DND-41 (cell line): ENCODE measurements around the gene CCND1.

Experiments used
- ATAC-seq: fragments of 200-7000 bp; cut with Tn5 transposase; 3 replicates; pipeline ENCODE4 v1.9.1; 2021; ENCODE audit warnings: low read depth; ENCODE audit not compliant: insufficient read depth
- DNase-seq: peaks from one replicate; pipeline ENCODE4 v3.0.0-alpha.2; 2020
- H2AFZ ChIP-seq: 2 replicates; pipeline ENCODE4 v1.6.0; 2012; ENCODE audit warnings: low read depth, low read length
- H3K27ac ChIP-seq: 2 replicates; pipeline ENCODE4 v1.5.1; 2012; ENCODE audit warnings: low read length, inconsistent platforms
- H3K27me3 ChIP-seq: fragments of 200-600 bp; sonication (generic); 2 replicates; pipeline ENCODE4 v1.6.0; 2012; ENCODE audit warnings: low read length, mild to moderate bottlenecking, inconsistent platforms; ENCODE audit not compliant: insufficient read depth, poor library complexity
- H3K36me3 ChIP-seq: 2 replicates; pipeline ENCODE4 v1.5.1; 2012; ENCODE audit warnings: low read length, inconsistent platforms; ENCODE audit not compliant: insufficient read depth
- H3K4me1 ChIP-seq: 2 replicates; pipeline ENCODE4 v1.5.1; 2012; ENCODE audit warnings: mild to moderate bottlenecking, low read length; ENCODE audit not compliant: insufficient read depth
- H3K4me2 ChIP-seq: 2 replicates; pipeline ENCODE4 v1.6.0; 2012; ENCODE audit warnings: mild to moderate bottlenecking, moderate library complexity, low read length, inconsistent platforms; ENCODE audit not compliant: insufficient read depth
- H3K4me3 ChIP-seq, 2 experiments: fragments of 200-600 bp in 1 of 2; shearing (Covaris generic) in 1 of 2; 2 replicates each; pipeline ENCODE4 v1.5.1; 2012 to 2016; ENCODE audit warnings: inconsistent platforms in 2 of 2, low read length in 2 of 2, mild to moderate bottlenecking in 2 of 2, low read depth in 1 of 2, moderate library complexity in 1 of 2
- H3K79me2 ChIP-seq: 2 replicates; pipeline ENCODE4 v1.6.0; 2012; ENCODE audit warnings: low read length, inconsistent platforms; ENCODE audit not compliant: insufficient read depth
- H3K9ac ChIP-seq: 2 replicates; pipeline ENCODE4 v1.6.0; 2012; ENCODE audit warnings: low read depth, mild to moderate bottlenecking, inconsistent platforms, low read length, moderate library complexity
- H3K9me3 ChIP-seq: 2 replicates; pipeline ENCODE4 v1.5.1; 2012; ENCODE audit warnings: low read length, moderate library complexity, mild to moderate bottlenecking, inconsistent platforms; ENCODE audit not compliant: insufficient read depth, severe bottlenecking
- H4K20me1 ChIP-seq: 2 replicates; pipeline ENCODE4 v1.6.0; 2012; ENCODE audit warnings: low read length; ENCODE audit not compliant: insufficient read depth
- CTCF ChIP-seq: IDR thresholded peaks from 2 replicates; pipeline ENCODE4 v1.5.1; 2012; ENCODE audit warnings: borderline replicate concordance, low read length, moderate library complexity, mild to moderate bottlenecking; ENCODE audit not compliant: poor library complexity, severe bottlenecking; ENCODE audit errors: extremely low read depth
- EZH2 ChIP-seq: IDR thresholded peaks from 3 replicates; pipeline ENCODE4 v1.6.1; 2012; ENCODE audit warnings: borderline replicate concordance, low read depth, mild to moderate bottlenecking, moderate library complexity, low read length, inconsistent platforms; ENCODE audit not compliant: severe bottlenecking

CCND1 gene

GRCh38 chr11:69625476-69625875, 15.5 kb upstream of the CCND1 start:
- no peak overlapping the region for H3K9ac ChIP-seq
- H4K20me1 ChIP-seq: no peaks in the 10 kb centered on the region
- TF ChIP-seq EZH2 (no peak), CTCF (no peak)
- no peak overlapping the region for H3K4me2 ChIP-seq
- H3K79me2 ChIP-seq: no peaks in the 10 kb centered on the region
- DNase-seq: no peak
- H2AFZ ChIP-seq: no peak overlapping the region
- no peaks in the 10 kb centered on the region for H3K36me3 ChIP-seq
- H3K27me3 ChIP-seq: no peaks in the 10 kb centered on the region
- H3K9me3 ChIP-seq: no peaks in the 10 kb centered on the region
- ATAC-seq: no peak
- no peak overlapping the region for H3K27ac ChIP-seq
- no peaks in the 10 kb centered on the region for H3K4me1 ChIP-seq
- no peak overlapping the region for H3K4me3 ChIP-seq

GRCh38 chr11:69627551-69627950, 13.4 kb upstream of the CCND1 start:
- H3K27ac ChIP-seq: no peak overlapping the region
- no peaks in the 10 kb centered on the region for H3K27me3 ChIP-seq
- no peaks in the 10 kb centered on the region for H3K36me3 ChIP-seq
- TF ChIP-seq EZH2 (no peak), CTCF (no peak)
- DNase-seq: no peak
- H2AFZ ChIP-seq: no peak overlapping the region
- H4K20me1 ChIP-seq: no peaks in the 10 kb centered on the region
- H3K9ac ChIP-seq: no peak overlapping the region
- H3K9me3 ChIP-seq: no peaks in the 10 kb centered on the region
- H3K4me3 ChIP-seq: no peak overlapping the region
- no peaks in the 10 kb centered on the region for H3K4me1 ChIP-seq
- no peak overlapping the region for H3K4me2 ChIP-seq
- no peak for ATAC-seq
- H3K79me2 ChIP-seq: no peaks in the 10 kb centered on the region

GRCh38 chr11:69630017-69630416, 10.9 kb upstream of the CCND1 start:
- Histone ChIP-seq H3K36me3 (no peaks in the 10 kb centered on the region), H3K27ac (no peak overlapping the region), H4K20me1 (no peaks in the 10 kb centered on the region), H3K79me2 (no peaks in the 10 kb centered on the region), H3K4me3 (no peak overlapping the region), H3K4me2 (no peak overlapping the region), H2AFZ (no peak overlapping the region), H3K9ac (no peak overlapping the region), H3K9me3 (no peaks in the 10 kb centered on the region), H3K4me1 (no peaks in the 10 kb centered on the region), H3K27me3 (no peaks in the 10 kb centered on the region)
- TF ChIP-seq CTCF (no peak), EZH2 (no peak)
- DNase-seq (no peak), ATAC-seq (no peak)

GRCh38 chr11:69630424-69630823, 10.5 kb upstream of the CCND1 start:
- no peak for ATAC-seq

More at GRCh38 chr11:69630424-69630823, 10.5 kb upstream of the CCND1 start:
- H3K4me3 ChIP-seq: no peak overlapping the region
- no peaks in the 10 kb centered on the region for H3K27me3 ChIP-seq
- no peaks in the 10 kb centered on the region for H3K4me1 ChIP-seq
- no peaks in the 10 kb centered on the region for H3K9me3 ChIP-seq
- no peak overlapping the region for H3K4me2 ChIP-seq
- H4K20me1 ChIP-seq: no peaks in the 10 kb centered on the region
- no peaks in the 10 kb centered on the region for H3K36me3 ChIP-seq
- no peak for DNase-seq
- H2AFZ ChIP-seq: no peak overlapping the region
- H3K27ac ChIP-seq: no peak overlapping the region
- no peak overlapping the region for H3K9ac ChIP-seq
- H3K79me2 ChIP-seq: no peaks in the 10 kb centered on the region
- TF ChIP-seq EZH2 (no peak), CTCF (no peak)
